Right lobe of liver (tissue), 4 donors: ENCODE results near the gene IL17C.

Source experiments
- CTCF ChIP-seq, 4 donors: fragments of 200-600 bp in 3 of 4; fragments of 450-650 bp in 1 of 4; IDR thresholded peaks; one replicate each; pipeline versions ENCODE4 v1.5.1 to v1.8.0; 2016 to 2022; ENCODE audit warnings: antibody characterized with exemption in 4 of 4, mild to moderate bottlenecking in 2 of 4
- POLR2A ChIP-seq: fragments of 450-650 bp; IDR thresholded peaks from one replicate; pipeline ENCODE4 v1.6.1; 2017; ENCODE audit warnings: antibody characterized with exemption, mild to moderate bottlenecking
- donor health status: DM: no; HTN: no; CAD: no.
- donor health status: DM: no; HTN: no; CAD: no.
- donor health status: DM: no; HTN: yes; CAD: no.

DNA sequence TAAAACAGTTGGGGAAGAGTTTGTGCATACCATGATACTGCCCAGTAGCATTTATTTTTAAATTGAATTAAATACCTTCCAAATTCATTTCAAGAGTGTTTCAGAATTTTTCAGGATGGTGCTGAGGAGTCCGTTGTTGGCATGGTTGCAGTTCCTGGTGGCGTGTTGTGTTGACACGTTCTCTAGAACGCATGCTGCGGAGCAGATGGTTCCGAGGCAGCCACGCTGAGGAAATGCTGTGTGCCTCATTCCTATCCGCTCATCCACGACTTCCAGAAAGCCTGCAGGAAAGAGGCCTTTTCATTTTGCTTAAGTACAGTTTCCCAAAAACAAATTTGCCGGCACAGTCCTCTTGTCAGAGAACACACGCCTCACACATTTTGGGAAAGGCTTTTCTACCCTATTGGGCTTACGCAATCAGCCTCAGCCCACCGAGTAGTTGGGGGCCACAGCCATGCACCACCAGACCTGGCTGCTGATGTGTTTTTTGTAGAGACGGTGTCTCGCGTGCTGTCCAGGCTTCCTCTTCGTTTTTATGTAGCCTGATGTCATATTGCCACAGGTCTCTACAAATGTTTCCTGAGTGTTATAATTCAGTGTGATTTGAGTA is 32.1 kb upstream of the IL17C start:
- TF ChIP-seq CTCF (IDR thresholded peaks at IDR 0.05) (no peak), POLR2A (no peak)
